Smooth muscle cell (in vitro differentiated cells): Measurements from ENCODE around the gene MMAB. TPM values are rescaled to one million over a fixed set of nuclear protein-coding genes. Genes with fewer than 3 reads are reported as not detected.

Experiments used
- DNase-seq: peaks from one replicate; lab custom pipeline; 2025; ENCODE audit not compliant: unreplicated experiment; lab: John Stamatoyannopoulos, UW
- H2AFZ ChIP-seq: fragments of 200-600 bp; sonication (generic); 2 replicates; pipeline ENCODE4 v1.6.0; 2016; ENCODE audit warnings: antibody characterized with exemption, low read depth, mild to moderate bottlenecking
- H3F3A ChIP-seq: fragments of 200-600 bp; sonication (generic); 2 replicates; pipeline ENCODE4 v1.6.0; 2017; ENCODE audit warnings: antibody characterized with exemption, low read depth
- H3K27ac ChIP-seq: fragments of 200-600 bp; sonication (generic); 2 replicates; pipeline ENCODE4 v1.5.1; 2016; ENCODE audit warnings: low read depth, mild to moderate bottlenecking
- H3K27me3 ChIP-seq: fragments of 200-600 bp; sonication (generic); 2 replicates; pipeline ENCODE4 v1.6.1; 2016; ENCODE audit warnings: low read depth, mild to moderate bottlenecking
- H3K36me3 ChIP-seq: fragments of 200-600 bp; sonication (generic); 2 replicates; pipeline ENCODE4 v1.5.1; 2016; ENCODE audit warnings: low read depth
- H3K4me1 ChIP-seq: fragments of 200-600 bp; sonication (generic); 2 replicates; pipeline ENCODE4 v1.5.1; 2016; ENCODE audit warnings: low read depth
- H3K4me2 ChIP-seq: fragments of 200-600 bp; sonication (generic); 2 replicates; pipeline ENCODE4 v1.6.0; 2016; ENCODE audit warnings: mild to moderate bottlenecking
- H3K4me3 ChIP-seq: fragments of 200-600 bp; sonication (generic); 2 replicates; pipeline ENCODE4 v1.5.1; 2016; ENCODE audit warnings: mild to moderate bottlenecking
- H3K79me2 ChIP-seq: fragments of 200-600 bp; sonication (generic); 2 replicates; pipeline ENCODE4 v1.6.0; 2016; ENCODE audit warnings: low read depth, mild to moderate bottlenecking
- H3K9ac ChIP-seq: fragments of 200-600 bp; sonication (generic); 2 replicates; pipeline ENCODE4 v1.6.0; 2016; ENCODE audit warnings: low read depth
- H3K9me3 ChIP-seq: fragments of 200-600 bp; sonication (generic); replicated peaks from 2 replicates; pipeline ENCODE4 v1.5.1; 2016; ENCODE audit warnings: low read depth
- H4K20me1 ChIP-seq: fragments of 200-600 bp; sonication (generic); 2 replicates; pipeline ENCODE4 v1.6.0; 2016; ENCODE audit warnings: low read depth
- WGBS: methylation state at CpG from one replicate; pipeline ENCODE4 v1.1.7; 2016; ENCODE audit warnings: low lambda C conversion rate; 5-methylcytosine and 5-hydroxymethylcytosine counted together
- polyA plus RNA-seq: library from polyadenylated mRNA; unstranded; fragments of >200 nt; fragmentation: Nextera tagmentation; extraction: Ambion mirVana; gene quantifications from 2 replicates; pipeline ENCODE4 v1.2.1, GENCODE V29; 2016
- total RNA-seq: library from RNA; depleted of rRNA; stranded (reverse); fragments of >200 nt; gene quantifications from 2 replicates; pipeline ENCODE4 v1.2.3, GENCODE V29; 2014
- TF ChIP-seq, protein P1 (sequence below): fragments of 200-600 bp; sonication (generic); IDR thresholded peaks from 2 replicates; pipeline ENCODE4 v1.5.1; 2017; ENCODE audit warnings: borderline replicate concordance, mild to moderate bottlenecking, antibody characterized with exemption; ENCODE audit not compliant: insufficient read depth, poor library complexity, severe bottlenecking

MMAB gene
- total and polyA plus RNA-seq, 2 experiments from 2014 or later: 20.2 to 51.7 TPM

DNA sequence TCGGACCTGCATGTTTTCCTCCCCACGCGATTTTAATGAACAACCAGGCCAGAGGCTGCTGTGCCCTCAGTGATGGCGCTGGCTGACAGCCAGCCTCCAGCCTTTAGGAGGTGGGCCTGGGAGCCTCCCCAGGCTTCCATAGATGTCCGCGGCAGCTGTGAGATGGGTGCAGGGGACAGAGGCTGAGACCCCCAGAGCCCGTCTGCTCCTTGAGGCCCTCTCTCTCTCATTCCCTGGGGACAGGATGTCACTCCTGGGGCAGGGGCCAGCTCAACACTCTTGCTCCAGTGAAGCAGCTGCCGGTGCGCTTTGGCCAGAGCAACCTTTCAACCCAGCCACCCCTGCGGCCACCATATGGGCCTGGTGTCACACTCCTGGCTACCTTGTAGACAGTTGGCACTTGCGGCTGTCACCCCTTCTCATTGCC is 25.1 kb upstream of the MMAB start:
- peaks cover 6% of the 10 kb centered on the region for H3F3A ChIP-seq
- H4K20me1 ChIP-seq: no peaks in the 10 kb centered on the region
- H3K4me1 ChIP-seq: no peaks in the 10 kb centered on the region
- H2AFZ ChIP-seq: no peak overlapping the region
- H3K79me2 ChIP-seq: no peaks in the 10 kb centered on the region
- H3K27me3 ChIP-seq: no peaks in the 10 kb centered on the region
- no peaks in the 10 kb centered on the region for H3K9me3 ChIP-seq
- no peaks in the 10 kb centered on the region for H3K36me3 ChIP-seq
- H3K27ac ChIP-seq: no peak overlapping the region
- H3K4me2 ChIP-seq: no peak overlapping the region
- WGBS: 92% methylated on average over 11 of the region's 11 CpGs
- TF ChIP-seq, protein P1, sequence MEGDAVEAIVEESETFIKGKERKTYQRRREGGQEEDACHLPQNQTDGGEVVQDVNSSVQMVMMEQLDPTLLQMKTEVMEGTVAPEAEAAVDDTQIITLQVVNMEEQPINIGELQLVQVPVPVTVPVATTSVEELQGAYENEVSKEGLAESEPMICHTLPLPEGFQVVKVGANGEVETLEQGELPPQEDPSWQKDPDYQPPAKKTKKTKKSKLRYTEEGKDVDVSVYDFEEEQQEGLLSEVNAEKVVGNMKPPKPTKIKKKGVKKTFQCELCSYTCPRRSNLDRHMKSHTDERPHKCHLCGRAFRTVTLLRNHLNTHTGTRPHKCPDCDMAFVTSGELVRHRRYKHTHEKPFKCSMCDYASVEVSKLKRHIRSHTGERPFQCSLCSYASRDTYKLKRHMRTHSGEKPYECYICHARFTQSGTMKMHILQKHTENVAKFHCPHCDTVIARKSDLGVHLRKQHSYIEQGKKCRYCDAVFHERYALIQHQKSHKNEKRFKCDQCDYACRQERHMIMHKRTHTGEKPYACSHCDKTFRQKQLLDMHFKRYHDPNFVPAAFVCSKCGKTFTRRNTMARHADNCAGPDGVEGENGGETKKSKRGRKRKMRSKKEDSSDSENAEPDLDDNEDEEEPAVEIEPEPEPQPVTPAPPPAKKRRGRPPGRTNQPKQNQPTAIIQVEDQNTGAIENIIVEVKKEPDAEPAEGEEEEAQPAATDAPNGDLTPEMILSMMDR: no peak
- H3K4me3 ChIP-seq: no peak overlapping the region
- DNase-seq: no peak
- H3K9ac ChIP-seq: no peak overlapping the region

DNA sequence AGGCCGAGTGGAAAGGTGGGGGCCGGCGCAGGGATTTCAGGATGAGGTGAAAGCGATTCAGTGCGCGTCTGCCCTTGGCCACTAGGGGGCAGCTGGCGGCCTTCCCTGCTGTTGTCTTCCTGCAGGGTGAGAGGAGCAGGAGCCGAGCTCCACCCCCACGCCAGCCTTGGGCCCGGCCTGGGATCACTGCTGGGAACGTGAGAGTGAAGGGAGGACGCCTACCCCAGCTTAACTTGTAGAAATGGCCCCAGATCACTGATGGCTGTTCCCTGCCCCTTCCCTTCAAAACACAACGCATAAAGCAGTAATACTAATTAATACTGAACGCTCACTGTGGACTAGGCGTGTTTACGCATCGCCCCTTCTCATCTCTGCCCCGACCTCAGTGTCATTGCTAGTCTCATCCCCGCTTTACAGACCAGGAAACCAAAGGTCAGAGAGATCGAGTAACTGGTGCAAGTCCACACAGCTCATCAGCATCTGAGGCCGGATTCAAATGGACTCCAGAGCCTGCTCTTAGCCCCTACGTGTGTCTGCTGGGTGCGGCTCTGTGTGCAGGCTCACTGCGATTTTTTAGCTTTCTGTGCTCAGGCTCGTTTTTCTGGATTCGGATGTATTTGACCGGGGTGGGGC is 24.6 kb upstream of the MMAB start:
- Histone ChIP-seq H3K9me3 (no peaks in the 10 kb centered on the region), H3K79me2 (no peaks in the 10 kb centered on the region), H3K4me3 (no peak overlapping the region), H3K27me3 (no peaks in the 10 kb centered on the region), H3K4me2 (peak overlapping the region; percentile 75), H3K4me1 (no peaks in the 10 kb centered on the region), H3K9ac (no peak overlapping the region), H4K20me1 (no peaks in the 10 kb centered on the region), H3K36me3 (no peaks in the 10 kb centered on the region), H2AFZ (no peak overlapping the region), H3K27ac (no peak overlapping the region), H3F3A (peaks cover 6% of the 10 kb centered on the region)
- WGBS: 51% methylated on average over 26 of the region's 27 CpGs
- peak; percentile 65 for DNase-seq
- TF ChIP-seq, protein P1: peak; percentile 97

DNA sequence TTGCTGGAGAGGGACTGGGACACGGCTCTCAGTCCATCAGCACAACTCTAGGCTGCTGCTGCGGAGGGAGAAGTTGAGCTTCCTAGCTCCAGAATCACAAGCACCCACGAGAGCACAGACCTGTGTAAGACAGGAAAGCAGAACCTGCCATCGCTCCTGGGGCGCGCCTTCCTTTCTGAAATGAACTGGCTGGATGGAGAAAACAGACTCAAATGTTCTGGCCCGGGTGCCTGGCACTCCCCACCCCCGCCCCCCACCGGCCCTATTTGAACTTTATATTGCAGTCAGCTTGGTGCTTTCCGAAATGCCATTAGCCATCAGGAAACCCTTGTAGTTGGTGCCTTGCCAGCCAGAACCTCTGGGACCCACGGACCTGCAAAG is 24.1 kb upstream of the MMAB start:
- Histone ChIP-seq H3K27ac (no peak overlapping the region), H3K27me3 (no peaks in the 10 kb centered on the region), H3F3A (peaks cover 6% of the 10 kb centered on the region), H4K20me1 (no peaks in the 10 kb centered on the region), H3K9ac (no peak overlapping the region), H2AFZ (no peak overlapping the region), H3K4me3 (no peak overlapping the region), H3K4me2 (peak overlapping the region; percentile 75), H3K9me3 (no peaks in the 10 kb centered on the region), H3K4me1 (no peaks in the 10 kb centered on the region), H3K79me2 (no peaks in the 10 kb centered on the region), H3K36me3 (no peaks in the 10 kb centered on the region)
- no peak for DNase-seq
- TF ChIP-seq, protein P1: no peak
- 59% methylated on average over 11 of the region's 11 CpGs for WGBS
